Endothelial cell of umbilical vein (primary cell): ENCODE results near the gene NACAD. TPM values are rescaled to one million over a fixed set of nuclear protein-coding genes. Genes with fewer than 3 reads are reported as not detected.

ENCODE experiments used
- BruUV-seq: library from RNA; stranded (reverse); fragments of 400-500 nt; replicated peaks from 2 replicates; lab custom pipeline; 2021; lab: Mats Ljungman, UMichigan
- CTCF ChIA-PET: fragments of 300-600, 350-600 bp; sonication (Branson Sonifier 250); formaldehyde crosslinking; loops from one replicate; lab custom pipeline; 2021; ENCODE audit warnings: antibody characterized with exemption, inconsistent platforms; lab: Charles Lee
- POLR2A ChIA-PET: fragments of 300-600, 350-600 bp; sonication (Branson Sonifier 250); formaldehyde crosslinking; loops from one replicate; lab custom pipeline; 2021; ENCODE audit warnings: antibody characterized with exemption, inconsistent platforms; lab: Charles Lee
- DNase-seq: peaks from one replicate; pipeline ENCODE4 v3.0.0-alpha.2; 2011; ENCODE audit warnings: low read depth, low spot score
- FAIRE-seq: peaks from 2 replicates; lab custom pipeline; 2011; peaks lifted over from hg19 to GRCh38; lab: Jason Lieb, UNC
- H2AFZ ChIP-seq: 2 replicates; pipeline ENCODE4 v1.6.0; 2012; ENCODE audit warnings: low read depth, low read length, control low read depth, inconsistent platforms
- H3K27ac ChIP-seq: 2 replicates; pipeline ENCODE4 v1.5.1; 2011; ENCODE audit warnings: low read depth, mild to moderate bottlenecking, control low read depth, low read length, moderate library complexity; ENCODE audit not compliant: insufficient read depth
- H3K27me3 ChIP-seq, 2 experiments: 2 replicates each; pipeline versions ENCODE4 v1.6.0 to v1.6.1; 2011; ENCODE audit warnings: low read length in 2 of 2, mixed read lengths in 1 of 2; ENCODE audit not compliant: control insufficient read depth in 2 of 2, insufficient read depth in 2 of 2
- H3K36me3 ChIP-seq, 2 experiments: 2 replicates in 1 of 2; 3 replicates in 1 of 2; pipeline ENCODE4 v1.5.1; 2011; ENCODE audit warnings: low read length in 2 of 2, mild to moderate bottlenecking in 1 of 2, moderate library complexity in 1 of 2; ENCODE audit not compliant: control insufficient read depth in 2 of 2, insufficient read depth in 2 of 2; ENCODE audit errors: extremely low read depth in 1 of 2
- H3K4me1 ChIP-seq: 3 replicates; pipeline ENCODE4 v1.5.1; 2011; ENCODE audit warnings: mild to moderate bottlenecking, low read length; ENCODE audit not compliant: control insufficient read depth, insufficient read depth; ENCODE audit errors: extremely low read depth
- H3K4me2 ChIP-seq: 2 replicates; pipeline ENCODE4 v1.6.1; 2011; ENCODE audit warnings: low read length, control low read depth, mixed read lengths; ENCODE audit not compliant: insufficient read depth
- H3K4me3 ChIP-seq, 3 experiments: fragments of 200-600 bp in 1 of 3; sonication (generic), shearing (Covaris generic) in 1 of 3; replicated peaks in 1 of 3; 2 replicates each; pipeline ENCODE4 v1.5.1; 2011 to 2016; ENCODE audit warnings: control low read depth in 3 of 3, low read length in 3 of 3, mild to moderate bottlenecking in 2 of 3, inconsistent platforms in 1 of 3, low read depth in 1 of 3, moderate library complexity in 1 of 3; ENCODE audit not compliant: insufficient read depth in 1 of 3
- H3K79me2 ChIP-seq: 2 replicates; pipeline ENCODE4 v1.6.0; 2012; ENCODE audit warnings: low read length, inconsistent platforms; ENCODE audit not compliant: control insufficient read depth, insufficient read depth
- H3K9ac ChIP-seq: replicated peaks from 2 replicates; pipeline ENCODE3; 2011; ENCODE audit warnings: low read length, control low read depth; ENCODE audit not compliant: insufficient read depth; ENCODE audit errors: extremely low read depth
- H3K9me1 ChIP-seq: replicated peaks from 3 replicates; pipeline ENCODE4 v1.6.0; 2011; ENCODE audit warnings: mild to moderate bottlenecking, low read length; ENCODE audit not compliant: control insufficient read depth, insufficient read depth; ENCODE audit errors: extremely low read depth
- H3K9me3 ChIP-seq: replicated peaks from 2 replicates; pipeline ENCODE4 v1.5.1; 2012; ENCODE audit warnings: low read length, inconsistent platforms; ENCODE audit not compliant: control insufficient read depth, insufficient read depth
- H4K20me1 ChIP-seq: replicated peaks from 2 replicates; pipeline ENCODE3; 2011; ENCODE audit warnings: mild to moderate bottlenecking, low read length; ENCODE audit not compliant: control insufficient read depth, insufficient read depth; ENCODE audit errors: extremely low read depth
- CTCF ChIP-seq, 2 donors: IDR thresholded peaks; 1 replicate in 1 of 2; 2 replicates in 1 of 2; pipeline ENCODE4 v1.5.1; 2011; ENCODE audit warnings: low read length in 2 of 2, mild to moderate bottlenecking in 2 of 2, moderate library complexity in 2 of 2, control low read depth in 1 of 2, inconsistent platforms in 1 of 2, low read depth in 1 of 2; ENCODE audit not compliant: insufficient read depth in 1 of 2; ENCODE audit errors: extremely low read depth in 1 of 2
- EZH2 ChIP-seq: IDR thresholded peaks from 2 replicates; pipeline ENCODE4 v1.6.1; 2012; ENCODE audit warnings: borderline replicate concordance, low read depth, mild to moderate bottlenecking, moderate library complexity, low read length, inconsistent platforms; ENCODE audit not compliant: severe bottlenecking
- FOS ChIP-seq: IDR thresholded peaks from 2 replicates; pipeline ENCODE4 v1.6.1; 2011; ENCODE audit warnings: mild to moderate bottlenecking, low read length, moderate library complexity, borderline replicate concordance; ENCODE audit not compliant: insufficient read depth
- GATA2 ChIP-seq: IDR thresholded peaks from 2 replicates; pipeline ENCODE4 v1.7.0; 2011; ENCODE audit warnings: low read depth, mild to moderate bottlenecking, moderate library complexity, mixed read lengths, low read length; ENCODE audit not compliant: insufficient read length, insufficient read depth
- JUN ChIP-seq: IDR thresholded peaks from 2 replicates; pipeline ENCODE4 v1.6.1; 2011; ENCODE audit warnings: borderline replicate concordance, low read depth; ENCODE audit not compliant: insufficient read length, insufficient read depth
- MYC ChIP-seq: IDR thresholded peaks from one replicate; pipeline ENCODE4 v1.6.1; 2011; ENCODE audit warnings: mild to moderate bottlenecking, low read depth, low read length
- POLR2A ChIP-seq: IDR thresholded peaks from 2 replicates; pipeline ENCODE4 v1.6.1; 2012; ENCODE audit warnings: low read depth, mild to moderate bottlenecking, control low read depth, low read length
- POLR2AphosphoS5 ChIP-seq: IDR thresholded peaks from 2 replicates; pipeline ENCODE4 v1.6.1; 2012; ENCODE audit warnings: low read depth, mild to moderate bottlenecking, control low read depth, low read length, moderate library complexity; ENCODE audit not compliant: insufficient read depth
- dilution Hi-C: fragments of 300-500 bp; cut with MboI; formaldehyde crosslinking; loops from one replicate; pipeline ENCODE4 v1.15.0; 2019; ENCODE audit warnings: low sequenced_read_pairs; ENCODE audit not compliant: extremely low pct_ligation_motif_present
- intact Hi-C: fragments of 100-400 bp; cut with micrococcal nuclease; formaldehyde crosslinking; loops from one replicate; pipeline ENCODE4 v1.10.0; 2022
- polyA plus RNA-seq, 4 experiments: library from polyadenylated mRNA; depleted of rRNA in 3 of 4; stranded (reverse) in 3 of 4; unstranded in 1 of 4; fragments of >200 nt; gene quantifications; 2 replicates each; pipeline versions ENCODE4 v1.2.1 to v1.2.3, GENCODE V29; 2011 to 2012; ENCODE audit warnings: missing spikeins in 1 of 4
- total RNA-seq: library from RNA; stranded (reverse); gene quantifications from 2 replicates; pipeline ENCODE4 v1.2.3, GENCODE V29; 2021
- TF ChIP-seq, protein P1 (sequence below): IDR thresholded peaks from 2 replicates; pipeline ENCODE4 v1.6.1; 2011; ENCODE audit not compliant: insufficient read depth, insufficient read length

NACAD gene
- total and polyA plus RNA-seq, 2 donors (not counting 3 experiments of a cell fraction or from before 2014, with no cell fraction given) = 1.4 to 6.6 TPM

DNA sequence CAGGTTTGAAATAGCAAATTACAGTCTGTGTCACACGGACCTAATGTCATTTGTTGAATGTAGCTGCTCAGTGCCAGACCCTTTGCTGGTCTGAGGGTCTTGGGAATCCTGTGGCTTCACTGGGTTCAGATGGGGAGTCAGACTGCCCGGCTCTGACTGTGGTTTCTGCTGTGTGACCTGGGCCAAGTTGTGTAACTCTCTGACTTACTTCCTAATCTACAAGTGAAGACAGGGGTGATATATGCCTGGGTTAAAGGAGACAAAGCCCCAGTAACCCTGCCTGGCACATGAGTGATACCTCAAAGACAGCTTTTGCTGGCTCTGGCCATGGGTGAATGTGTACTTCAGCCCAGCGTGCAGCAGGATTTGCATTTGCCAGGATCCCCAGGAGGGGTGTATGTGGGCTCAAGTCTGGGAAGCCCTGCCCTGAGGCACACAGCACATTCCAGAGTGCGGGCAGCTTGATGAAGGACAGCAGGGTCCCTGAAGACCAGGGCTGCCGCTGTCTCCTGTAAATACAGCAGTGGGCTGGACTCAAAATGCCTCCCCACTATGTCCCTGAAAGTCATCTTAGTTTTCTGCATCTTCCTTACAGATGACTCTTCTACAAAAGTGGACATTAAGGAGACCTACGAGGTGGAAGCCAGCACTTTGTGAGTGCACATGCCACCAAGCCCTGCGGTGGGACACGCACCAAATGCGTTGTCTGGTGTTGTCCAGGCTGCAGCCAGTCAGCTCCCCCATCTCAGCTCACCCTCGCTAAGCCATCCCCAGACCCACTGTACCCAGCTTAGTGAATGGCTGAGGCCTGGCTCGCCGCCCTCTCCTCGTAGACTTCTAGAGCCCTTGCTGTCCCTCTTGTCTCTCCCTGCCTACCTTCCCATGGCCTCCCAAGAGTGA is 16.4 kb downstream of the NACAD start:
- Histone ChIP-seq H3K4me3 (no peak overlapping the region), H3K9ac (no peak overlapping the region), H2AFZ (no peak overlapping the region), H3K9me3 (no peaks in the 10 kb centered on the region), H3K27me3 (no peaks in the 10 kb centered on the region), H3K9me1 (no peaks in the 10 kb centered on the region), H3K4me1 (no peaks in the 10 kb centered on the region), H4K20me1 (no peaks in the 10 kb centered on the region), H3K27ac (no peak overlapping the region), H3K36me3 (peaks cover 7 to 54% of the 10 kb centered on the region in 2 experiments), H3K4me2 (no peak overlapping the region), H3K79me2 (no peaks in the 10 kb centered on the region)
- no peak for DNase-seq
- dilution Hi-C loops (no loop called here), intact Hi-C loops (no loop called here)
- CTCF ChIA-PET = interaction anchor here (1.8 kb wide), 1 partner anchor 99 kb away, joined by 11 read pairs; no protein-coding TSS in a partner anchor
- POLR2A ChIA-PET = no interaction called here
- no TSS peak for BruUV-seq
- FAIRE-seq = no peak
- TF ChIP-seq MYC (no peak), POLR2AphosphoS5 (no peak), JUN (no peak), FOS (no peak), EZH2 (no peak), POLR2A (no peak), CTCF (IDR thresholded peaks at IDR 0.05; ENCODE audit: extremely low read depth in 1 of 2, insufficient read depth in 1 of 2, low read depth in 1 of 2, low read length in 2 of 2) (no peak), GATA2 (no peak)
- TF ChIP-seq, protein P1, sequence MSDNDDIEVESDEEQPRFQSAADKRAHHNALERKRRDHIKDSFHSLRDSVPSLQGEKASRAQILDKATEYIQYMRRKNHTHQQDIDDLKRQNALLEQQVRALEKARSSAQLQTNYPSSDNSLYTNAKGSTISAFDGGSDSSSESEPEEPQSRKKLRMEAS = no peak
